HepG2 (cell line): ENCODE results near the gene HLA-DOA.

ENCODE experiments used
- AGO2 ChIP-seq: fragments of 200-400 bp; formaldehyde crosslinking; optimal IDR thresholded peaks from 2 replicates; pipeline ENCODE3; 2017; ENCODE audit warnings: mild to moderate bottlenecking, low read depth, low read length, moderate library complexity
- CEBPG ChIP-seq: IDR thresholded peaks from 2 replicates; pipeline ENCODE4 v1.6.1; 2016
- ISL2 ChIP-seq: sonication (generic); formaldehyde crosslinking; IDR thresholded peaks from 2 replicates; pipeline ENCODE4 v1.5.0; 2020; ENCODE audit warnings: missing genetic modification reagents
- KDM4B ChIP-seq: sonication (generic); formaldehyde crosslinking; IDR thresholded peaks from 2 replicates; pipeline ENCODE4 v1.4.0; 2020; ENCODE audit warnings: missing genetic modification reagents
- NR3C1 ChIP-seq: sonication (generic); formaldehyde crosslinking; IDR thresholded peaks from 2 replicates; pipeline ENCODE4 v1.4.0; 2020; ENCODE audit warnings: missing genetic modification reagents
- POLR2A ChIP-seq, 2 experiments: IDR thresholded peaks; 2 replicates each; pipeline ENCODE4 v1.6.1; 2011; ENCODE audit warnings: low read depth in 2 of 2, low read length in 2 of 2, mild to moderate bottlenecking in 1 of 2, moderate library complexity in 1 of 2; ENCODE audit not compliant: insufficient read depth in 1 of 2
- ZNF331 ChIP-seq: sonication (generic); formaldehyde crosslinking; IDR thresholded peaks from 2 replicates; pipeline ENCODE4 v1.4.0; 2020; ENCODE audit warnings: missing genetic modification reagents
- ZNF670 ChIP-seq: sonication (generic); formaldehyde crosslinking; IDR thresholded peaks from 2 replicates; pipeline ENCODE4 v1.8.0; 2022; ENCODE audit warnings: mild to moderate bottlenecking, missing genetic modification reagents, borderline replicate concordance
- ZSCAN29 ChIP-seq: sonication (generic); formaldehyde crosslinking; conservative IDR thresholded peaks from 2 replicates; pipeline ENCODE4 v1.4.0; 2020; ENCODE audit warnings: mild to moderate bottlenecking, missing genetic modification reagents
- TF ChIP-seq, protein P1 (sequence below): sonication (generic); formaldehyde crosslinking; IDR thresholded peaks from 2 replicates; pipeline ENCODE4 v1.4.0; 2020; ENCODE audit warnings: missing genetic modification reagents

GRCh38 chr6:33030245-33030644 lies 20.9 kb upstream of the HLA-DOA start:
- TF ChIP-seq AGO2 (no peak), ISL2 (CRISPR knock-in tag) (no peak), NR3C1 (CRISPR knock-in tag) (no peak), POLR2A (IDR thresholded peaks at IDR 0.05; ENCODE audit: insufficient read depth in 1 of 2, low read depth in 2 of 2, low read length in 2 of 2) (no peak), ZNF331 (CRISPR knock-in tag) (no peak), ZNF670 (CRISPR knock-in tag) (no peak), KDM4B (no peak), ZSCAN29 (CRISPR knock-in tag) (no peak), CEBPG (CRISPR knock-in tag) (no peak)
- TF ChIP-seq, protein P1, sequence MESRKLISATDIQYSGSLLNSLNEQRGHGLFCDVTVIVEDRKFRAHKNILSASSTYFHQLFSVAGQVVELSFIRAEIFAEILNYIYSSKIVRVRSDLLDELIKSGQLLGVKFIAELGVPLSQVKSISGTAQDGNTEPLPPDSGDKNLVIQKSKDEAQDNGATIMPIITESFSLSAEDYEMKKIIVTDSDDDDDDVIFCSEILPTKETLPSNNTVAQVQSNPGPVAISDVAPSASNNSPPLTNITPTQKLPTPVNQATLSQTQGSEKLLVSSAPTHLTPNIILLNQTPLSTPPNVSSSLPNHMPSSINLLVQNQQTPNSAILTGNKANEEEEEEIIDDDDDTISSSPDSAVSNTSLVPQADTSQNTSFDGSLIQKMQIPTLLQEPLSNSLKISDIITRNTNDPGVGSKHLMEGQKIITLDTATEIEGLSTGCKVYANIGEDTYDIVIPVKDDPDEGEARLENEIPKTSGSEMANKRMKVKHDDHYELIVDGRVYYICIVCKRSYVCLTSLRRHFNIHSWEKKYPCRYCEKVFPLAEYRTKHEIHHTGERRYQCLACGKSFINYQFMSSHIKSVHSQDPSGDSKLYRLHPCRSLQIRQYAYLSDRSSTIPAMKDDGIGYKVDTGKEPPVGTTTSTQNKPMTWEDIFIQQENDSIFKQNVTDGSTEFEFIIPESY = no peak
